GM18505 (cell line): ENCODE data around the gene NMS.
A peak's percentile ranks its signal among the peaks of the same experiment; 100 is the strongest.
"Not testable (repeated sequence)": the region's sequence is repeated elsewhere in the genome, so short reads cannot be mapped to it uniquely, and the experiment has no call there.

ENCODE experiments used
- ATAC-seq: cut with Tn5 transposase; IDR thresholded peaks from one replicate; pipeline ENCODE4 v1.9.1; 2021; ENCODE audit not compliant: unreplicated experiment
- POLR2A ChIP-seq: IDR thresholded peaks from 4 replicates; pipeline ENCODE4 v1.6.1; 2011; ENCODE audit warnings: borderline replicate concordance; ENCODE audit not compliant: insufficient read depth, insufficient read length; ENCODE audit errors: extremely low read depth

The NMS gene, protein sequence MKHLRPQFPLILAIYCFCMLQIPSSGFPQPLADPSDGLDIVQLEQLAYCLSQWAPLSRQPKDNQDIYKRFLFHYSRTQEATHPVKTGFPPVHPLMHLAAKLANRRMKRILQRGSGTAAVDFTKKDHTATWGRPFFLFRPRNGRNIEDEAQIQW

DNA sequence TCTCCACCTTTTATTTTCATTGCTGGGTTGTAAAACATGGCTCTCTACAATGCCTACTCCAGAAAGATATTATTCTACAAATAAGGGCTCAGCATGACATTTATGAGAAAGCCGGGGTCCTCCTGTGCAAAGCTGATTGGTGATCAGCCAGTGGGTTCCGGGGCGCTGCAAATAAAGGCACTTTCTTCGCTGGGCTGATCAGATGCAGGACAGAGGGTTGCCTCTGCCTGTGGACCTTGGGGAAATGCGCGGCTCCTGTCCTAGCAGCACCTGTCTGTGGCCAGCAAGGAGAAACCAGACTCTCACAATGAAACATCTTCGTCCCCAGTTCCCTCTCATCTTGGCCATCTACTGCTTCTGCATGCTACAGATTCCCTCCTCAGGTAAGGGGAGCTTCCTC, at the start of gene NMS:
Gene NMS (plus strand): TSS at position 301 of the 400 bp plus-strand sequence. CDS start 7 bp downstream, at position 308.
- no peak for TF ChIP-seq POLR2A
- ATAC-seq, result no peak

DNA sequence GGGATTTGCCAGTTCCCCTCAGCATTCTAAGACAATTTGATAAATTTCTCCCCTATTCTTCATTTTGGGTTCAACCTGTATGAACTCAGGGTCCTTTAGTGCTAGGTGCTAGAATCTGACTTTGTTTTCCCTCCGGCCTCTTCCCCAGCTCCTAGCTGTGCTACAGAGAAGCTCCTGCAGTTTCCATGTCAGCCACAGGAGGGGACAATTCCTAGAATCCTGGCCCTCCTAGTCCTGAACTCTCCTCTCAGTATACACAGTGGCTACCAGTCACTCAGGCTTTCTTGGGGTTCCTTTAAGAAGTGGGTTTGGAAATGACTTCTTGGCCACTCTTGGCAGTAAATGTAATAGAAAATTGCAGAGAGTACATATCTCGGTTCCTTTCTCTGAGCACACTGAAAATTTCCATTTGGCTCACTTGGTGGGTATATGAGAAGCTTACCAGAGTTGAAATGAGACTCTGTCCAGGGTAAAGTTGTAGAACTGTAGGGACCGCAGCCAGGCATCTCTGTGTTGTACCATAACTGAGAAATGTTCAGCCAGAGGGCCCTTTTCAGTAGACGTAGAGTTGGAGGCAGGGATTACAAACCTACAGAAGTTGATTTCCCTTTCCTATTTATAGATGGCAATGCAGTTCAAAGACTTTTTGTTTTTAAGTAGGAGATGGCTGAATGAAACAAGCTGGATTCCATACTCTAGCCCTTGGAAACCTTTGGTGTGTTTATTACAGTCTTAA, 47.8 kb upstream of the NMS start:
- TF ChIP-seq POLR2A, result no peak
- no peak for ATAC-seq

DNA sequence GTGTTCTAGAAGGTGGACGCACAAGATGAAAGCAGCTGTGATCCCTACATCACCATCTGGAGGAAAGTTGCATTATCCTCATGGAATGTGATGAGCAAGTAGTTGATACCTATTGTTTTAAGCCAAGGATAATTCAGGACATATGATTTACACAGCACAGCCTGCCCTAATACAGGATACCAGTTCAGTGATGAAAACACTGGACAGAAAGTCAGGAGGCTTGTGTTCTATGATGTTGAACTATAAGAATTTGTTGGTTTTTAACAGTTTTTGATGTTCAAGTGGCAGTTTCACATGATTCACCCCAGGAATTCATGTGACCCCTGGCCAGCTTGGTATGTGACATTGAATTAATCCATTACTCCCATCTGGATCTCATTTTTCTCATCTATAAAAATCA, 46.7 kb upstream of the NMS start:
- no peak for TF ChIP-seq POLR2A
- no peak for ATAC-seq

DNA sequence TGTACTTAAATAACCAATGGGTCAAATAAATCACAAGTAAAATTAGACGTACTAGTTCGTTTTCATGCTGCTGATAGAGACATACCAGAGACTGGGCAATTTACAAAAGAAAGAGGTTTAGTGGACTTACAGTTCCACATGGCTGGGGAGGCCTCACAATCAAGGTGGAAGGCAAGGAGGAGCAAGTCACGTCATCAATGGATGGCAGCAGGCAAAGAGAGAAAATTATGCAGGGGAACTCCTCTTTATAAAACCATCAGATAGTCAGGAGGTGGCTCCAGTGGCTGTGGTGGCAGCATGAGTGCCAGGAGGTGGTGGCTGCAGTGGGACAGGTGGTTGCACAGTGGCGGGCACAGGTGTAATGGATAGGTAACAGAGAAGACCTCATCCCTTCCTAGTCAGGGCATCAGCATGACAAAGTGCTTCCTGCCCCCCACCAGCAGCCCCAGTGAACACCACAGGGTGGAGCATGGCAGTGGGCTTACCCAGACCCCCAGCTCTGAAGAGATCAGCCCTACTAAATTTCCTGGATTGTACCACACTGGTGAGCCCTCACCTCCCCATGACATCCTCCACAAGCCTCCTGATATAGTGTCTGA, 45.9 kb upstream of the NMS start:
- no peak for ATAC-seq

DNA sequence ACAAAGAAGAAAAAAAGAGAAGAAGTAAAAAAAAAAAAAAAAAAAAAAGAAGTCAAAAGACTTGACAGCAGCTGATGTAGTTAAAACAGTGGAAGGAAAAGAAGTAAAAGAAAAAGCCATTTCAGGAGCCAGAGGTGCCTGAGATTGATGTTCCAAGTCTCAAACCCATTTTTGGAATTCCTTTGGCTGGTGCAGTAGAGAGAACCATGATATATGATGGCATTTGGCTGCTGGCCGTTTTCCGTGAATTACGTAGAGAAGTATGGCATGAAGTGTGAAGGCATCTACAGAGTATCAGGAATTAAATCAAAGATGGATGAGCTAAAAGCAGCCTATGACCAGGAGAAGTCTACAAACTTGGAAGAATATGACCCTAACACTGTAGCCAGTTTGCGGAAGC, 45.2 kb upstream of the NMS start:
- ATAC-seq, result no peak
- no peak for TF ChIP-seq POLR2A

More for the DNA sequence above, 45.9 kb upstream of the NMS start:
- no peak for TF ChIP-seq POLR2A

DNA sequence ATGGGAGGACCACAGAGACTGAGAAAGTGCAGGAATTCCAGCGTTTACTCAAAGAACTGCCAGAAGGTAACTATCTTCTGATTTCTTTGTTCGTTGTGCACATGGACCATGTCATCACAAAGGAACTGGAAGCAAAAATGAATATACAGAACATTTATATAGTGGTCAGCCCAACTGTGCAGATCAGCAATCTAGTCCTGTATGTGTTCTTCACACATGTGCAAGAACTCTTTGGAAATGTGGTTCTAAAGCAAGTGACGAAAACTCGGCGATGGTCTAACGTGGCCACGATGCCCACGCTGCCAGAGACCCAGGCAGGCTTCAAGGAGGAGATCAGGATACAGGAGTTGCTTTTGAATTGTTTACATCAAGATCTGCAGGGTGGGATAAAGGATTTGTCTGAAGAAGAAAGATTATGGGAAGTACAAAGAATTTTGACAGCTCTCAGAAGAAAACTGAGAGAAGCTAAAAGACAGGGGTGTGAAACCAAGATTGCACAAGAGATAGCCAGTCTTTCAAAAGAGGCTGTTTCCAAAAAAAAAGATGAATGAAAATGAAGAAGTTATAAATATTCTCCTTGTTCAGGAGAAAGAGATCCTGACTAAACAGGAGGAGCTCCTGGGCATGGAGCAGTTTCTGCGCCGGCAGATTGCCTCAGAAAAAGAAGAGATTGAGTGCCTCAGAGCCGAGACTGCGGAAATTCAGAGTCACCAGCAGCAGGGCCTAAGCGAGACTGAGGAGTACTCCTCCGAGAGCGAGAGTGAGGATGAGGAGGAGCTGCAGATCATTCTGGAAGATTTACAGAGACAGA, 44.5 kb upstream of the NMS start:
- no peak for ATAC-seq
- no peak for TF ChIP-seq POLR2A

DNA sequence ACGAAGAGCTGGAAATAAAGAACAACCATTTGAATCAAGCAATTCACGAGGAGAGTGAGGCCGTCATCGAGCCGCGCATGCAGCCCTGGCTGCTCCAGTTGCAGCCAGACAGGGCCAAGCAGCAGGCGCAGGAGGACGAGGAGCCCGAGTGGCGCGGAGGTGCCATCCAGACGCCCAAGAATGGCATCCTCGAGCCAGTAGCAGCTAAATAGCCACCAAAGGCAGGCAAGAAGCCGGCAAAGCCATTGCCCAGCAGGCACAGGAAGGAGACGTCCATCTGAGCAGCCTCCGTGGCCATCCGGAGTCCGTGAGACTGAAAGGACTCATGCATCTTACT, 43.9 kb upstream of the NMS start:
- ATAC-seq, result no peak
- no peak for TF ChIP-seq POLR2A

DNA sequence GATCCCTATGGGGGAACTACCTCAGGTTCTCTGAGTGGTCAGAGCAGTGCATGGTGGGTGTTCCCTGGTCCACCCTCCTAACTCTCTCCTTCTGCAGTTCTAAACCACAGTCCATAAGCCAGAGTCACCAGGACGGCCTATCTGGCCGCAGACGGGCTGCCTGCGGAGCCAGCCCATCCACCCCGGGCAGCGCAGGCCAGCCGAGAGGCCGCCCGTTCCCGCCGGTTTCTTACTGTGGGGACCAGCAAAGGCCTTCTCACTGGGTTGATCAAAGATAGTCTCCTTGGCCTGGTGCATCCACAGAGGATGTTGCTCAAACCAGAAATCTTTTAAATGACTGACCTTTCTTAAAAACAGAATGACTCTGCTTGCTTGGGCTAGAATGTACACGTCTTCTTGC, 43.2 kb upstream of the NMS start:
- no peak for TF ChIP-seq POLR2A
- no peak for ATAC-seq

DNA sequence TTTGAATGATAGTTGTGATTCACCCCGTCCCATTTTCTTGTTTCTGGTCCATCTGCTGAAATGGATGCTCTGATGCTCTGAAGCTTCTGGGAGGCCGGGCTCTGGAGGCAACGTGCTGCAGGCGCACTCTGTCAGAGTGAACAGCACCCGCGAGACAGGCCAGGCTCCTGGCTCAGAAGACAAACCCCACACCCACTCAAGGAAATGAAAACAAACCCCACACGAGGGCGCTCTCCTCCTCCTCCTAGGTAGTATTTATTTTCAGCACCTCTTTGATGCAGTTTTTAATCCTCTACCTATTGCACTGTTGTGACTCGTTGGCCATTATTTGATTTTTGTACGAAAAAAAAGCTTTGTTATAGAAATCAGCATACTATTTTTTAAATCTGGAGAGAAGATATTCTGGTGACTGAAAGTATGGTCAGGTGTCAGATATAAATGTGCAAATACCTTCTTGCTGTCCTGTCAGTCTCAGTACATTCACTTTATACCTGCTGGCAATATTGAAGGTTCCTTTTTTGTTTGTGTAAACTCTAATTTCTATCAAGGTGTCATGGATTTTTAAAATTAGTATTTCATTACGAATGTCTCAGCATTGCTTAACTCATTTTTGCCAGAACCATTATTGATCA, 42.5 kb upstream of the NMS start:
- peak; percentile 53 for ATAC-seq

DNA sequence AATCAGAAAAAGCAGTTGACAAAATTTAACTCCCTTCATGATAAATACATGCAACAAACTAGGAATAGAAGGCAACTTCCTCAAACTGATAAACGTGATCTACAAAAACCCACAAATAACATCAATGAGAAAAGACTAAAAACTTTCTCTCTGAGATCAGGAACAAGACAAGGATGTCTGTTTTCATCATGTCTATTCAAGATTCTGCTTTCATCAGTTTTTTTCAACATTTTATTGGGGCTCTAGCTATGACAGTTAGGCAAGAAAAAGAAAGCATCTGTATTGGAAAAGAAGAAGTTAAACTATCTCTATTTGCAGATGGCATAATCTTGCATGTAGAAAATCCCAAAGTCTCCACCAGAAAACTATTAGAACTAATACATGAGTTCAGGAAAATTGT, 40.6 kb upstream of the NMS start:
- ATAC-seq, result no peak
- no peak for TF ChIP-seq POLR2A

More for the DNA sequence above, 42.5 kb upstream of the NMS start:
- no peak for TF ChIP-seq POLR2A

DNA sequence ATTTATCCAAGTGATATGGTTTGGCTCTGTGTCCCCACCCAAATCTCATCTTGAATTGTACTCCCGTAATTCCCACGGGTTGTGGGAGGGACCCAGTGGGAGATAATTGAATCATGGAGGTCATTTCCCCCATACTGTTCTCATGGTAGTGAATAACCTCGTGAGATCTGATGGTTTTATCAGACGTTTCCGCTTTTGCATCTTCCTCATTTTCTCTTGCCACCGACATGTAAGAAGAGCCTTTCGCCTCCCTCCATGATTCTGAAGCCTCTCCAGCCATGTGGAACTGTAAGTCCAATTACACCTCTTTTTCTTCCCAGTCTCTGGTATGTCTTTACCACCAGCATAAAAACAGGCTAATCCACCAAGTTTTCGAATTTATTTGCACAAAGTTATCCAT, 32.5 kb upstream of the NMS start:
- TF ChIP-seq POLR2A, result no peak
- ATAC-seq, result no peak

DNA sequence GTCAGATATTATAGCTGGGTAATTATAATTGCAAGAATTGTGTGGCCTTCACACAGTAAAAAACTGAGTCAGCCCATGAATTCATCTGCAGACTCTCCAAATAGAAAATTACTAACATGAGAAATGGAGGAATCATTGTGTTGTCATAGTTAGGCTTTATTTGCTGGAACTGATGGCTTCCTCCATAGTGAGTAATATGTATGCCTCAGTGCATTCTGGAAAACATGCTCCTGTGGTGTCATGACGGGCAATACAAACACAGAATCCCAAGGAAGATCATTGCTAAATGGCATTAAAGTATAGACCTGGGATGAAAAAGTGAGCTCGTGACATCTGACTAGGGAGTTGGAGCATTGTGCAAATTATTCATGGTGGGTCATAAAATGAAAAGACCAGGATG, 23.6 kb upstream of the NMS start:
- no peak for TF ChIP-seq POLR2A
- ATAC-seq, result no peak

DNA sequence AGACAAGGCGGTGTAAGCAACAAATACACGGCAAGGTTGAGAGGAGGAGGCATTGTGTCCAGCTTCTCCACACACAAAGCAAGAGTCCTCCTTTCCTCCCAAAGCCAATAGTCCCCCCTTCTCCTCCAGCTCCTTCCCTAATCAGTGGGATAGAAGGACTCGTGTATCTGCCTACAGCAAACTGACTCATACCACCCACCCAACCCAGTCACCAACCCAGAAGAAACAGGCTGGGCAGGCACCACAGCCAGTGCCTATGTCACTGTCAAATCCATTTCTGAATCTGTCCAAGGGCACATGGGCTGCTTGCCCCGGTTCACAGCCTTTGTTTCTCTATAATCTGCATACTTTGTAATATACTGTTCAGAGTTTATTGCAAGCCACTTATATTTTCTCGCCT, 19.2 kb upstream of the NMS start:
- ATAC-seq, result no peak
- no peak for TF ChIP-seq POLR2A

DNA sequence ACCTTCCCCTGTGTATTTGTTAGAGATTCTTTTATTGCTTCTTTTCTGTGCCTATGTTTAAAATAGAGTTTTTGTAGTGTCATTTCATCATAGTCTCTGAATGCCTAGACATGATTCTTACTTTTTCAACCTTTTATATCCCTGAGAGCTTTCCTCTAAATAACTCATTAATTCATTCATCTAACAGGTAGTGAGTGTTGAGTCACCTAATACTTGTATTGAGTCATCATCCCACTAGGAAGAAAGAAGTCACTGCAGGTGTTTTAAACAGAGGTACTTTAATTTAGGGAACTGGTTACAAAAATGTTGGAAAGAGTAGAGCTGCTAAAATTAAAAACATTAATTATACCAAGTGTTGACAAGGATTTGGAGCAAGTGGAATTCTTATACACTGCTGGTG, 18.5 kb upstream of the NMS start:
- TF ChIP-seq POLR2A, result no peak
- no peak for ATAC-seq

DNA sequence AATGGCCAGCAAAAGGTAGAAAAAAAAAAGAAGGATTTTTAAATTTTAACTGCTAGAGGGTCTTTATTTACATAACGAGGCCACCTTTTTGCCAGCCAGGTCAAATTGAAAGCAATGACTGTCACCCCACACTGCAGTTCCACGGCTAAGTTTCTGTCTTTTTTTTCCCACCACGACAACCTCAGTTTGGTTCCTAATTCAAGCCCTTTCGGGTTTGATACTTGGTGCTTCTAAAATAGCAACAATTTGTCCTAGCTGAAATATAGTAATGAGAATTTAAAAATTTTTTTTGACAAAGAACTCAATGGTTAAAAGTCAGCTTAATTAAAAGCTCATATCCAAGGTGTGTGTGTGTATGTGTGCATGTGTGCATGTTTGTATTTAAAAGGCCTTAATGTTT, 16.4 kb upstream of the NMS start:
- no peak for ATAC-seq
- no peak for TF ChIP-seq POLR2A

DNA sequence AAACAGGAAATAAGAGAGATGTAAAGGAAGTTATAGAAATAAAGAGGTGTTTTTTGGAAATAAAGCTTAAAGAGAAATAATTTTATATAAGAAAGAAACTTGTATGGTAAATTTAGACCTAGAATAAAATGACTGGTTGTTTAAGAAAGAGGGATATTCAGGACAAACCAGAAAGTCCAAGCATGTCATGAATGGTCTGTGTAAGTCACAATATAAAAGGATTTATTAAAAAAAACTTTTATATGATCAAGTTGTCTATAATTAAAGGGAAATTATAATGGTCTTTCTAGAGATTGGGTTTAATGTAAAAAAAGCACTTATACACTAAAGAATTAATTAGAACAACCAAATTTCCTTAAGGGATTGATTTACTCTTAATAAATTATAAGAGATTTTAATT, 13.9 kb upstream of the NMS start:
- ATAC-seq, result not testable (repeated sequence)
